Measurements from ENCODE around the gene ERC2. TPM values are rescaled to one million over a fixed set of nuclear protein-coding genes. Genes with fewer than 3 reads are reported as not detected.
A peak's percentile ranks its signal among the peaks of the same experiment; 100 is the strongest.

ERC2 gene
- total RNA-seq, 4 donors from 2014 or later = 5.3 to 8.8 (median 7.8) TPM

DNA sequence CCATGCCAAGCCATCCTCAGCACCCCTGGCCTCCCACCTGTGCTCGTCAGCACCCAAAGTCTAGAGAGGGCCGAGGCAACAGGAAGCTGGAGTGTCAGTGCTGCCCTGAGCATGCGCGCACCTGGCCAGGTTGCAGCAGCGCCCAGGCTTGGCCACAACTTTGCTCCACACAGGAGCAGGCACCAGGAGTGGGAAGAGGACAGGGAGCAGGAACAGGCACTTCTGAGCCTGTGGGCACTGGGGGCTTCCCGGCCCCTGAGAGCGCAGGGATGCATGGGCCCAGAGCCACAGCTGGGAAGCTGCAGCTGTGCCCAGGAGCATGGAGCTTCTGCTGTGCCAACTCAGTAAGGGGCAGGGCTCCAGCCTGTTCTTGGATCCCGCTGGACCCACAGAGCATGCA lies 509.7 kb downstream of the ERC2 start:
- no peaks in the 10 kb centered on the region for H3K4me1 ChIP-seq
- intact Hi-C loops (cut with DNase I) = no loop called here
- no peak overlapping the region for H3K27ac ChIP-seq
- no peaks in the 10 kb centered on the region for H3K9me3 ChIP-seq
- H3K27me3 ChIP-seq = no peaks in the 10 kb centered on the region
- TF ChIP-seq, protein P1, sequence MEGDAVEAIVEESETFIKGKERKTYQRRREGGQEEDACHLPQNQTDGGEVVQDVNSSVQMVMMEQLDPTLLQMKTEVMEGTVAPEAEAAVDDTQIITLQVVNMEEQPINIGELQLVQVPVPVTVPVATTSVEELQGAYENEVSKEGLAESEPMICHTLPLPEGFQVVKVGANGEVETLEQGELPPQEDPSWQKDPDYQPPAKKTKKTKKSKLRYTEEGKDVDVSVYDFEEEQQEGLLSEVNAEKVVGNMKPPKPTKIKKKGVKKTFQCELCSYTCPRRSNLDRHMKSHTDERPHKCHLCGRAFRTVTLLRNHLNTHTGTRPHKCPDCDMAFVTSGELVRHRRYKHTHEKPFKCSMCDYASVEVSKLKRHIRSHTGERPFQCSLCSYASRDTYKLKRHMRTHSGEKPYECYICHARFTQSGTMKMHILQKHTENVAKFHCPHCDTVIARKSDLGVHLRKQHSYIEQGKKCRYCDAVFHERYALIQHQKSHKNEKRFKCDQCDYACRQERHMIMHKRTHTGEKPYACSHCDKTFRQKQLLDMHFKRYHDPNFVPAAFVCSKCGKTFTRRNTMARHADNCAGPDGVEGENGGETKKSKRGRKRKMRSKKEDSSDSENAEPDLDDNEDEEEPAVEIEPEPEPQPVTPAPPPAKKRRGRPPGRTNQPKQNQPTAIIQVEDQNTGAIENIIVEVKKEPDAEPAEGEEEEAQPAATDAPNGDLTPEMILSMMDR (IDR thresholded peaks at IDR 0.05) = no peak
- TF ChIP-seq POLR2A (IDR thresholded peaks at IDR 0.05) = no peak
- no peaks in the 10 kb centered on the region for H3K36me3 ChIP-seq
- no peak overlapping the region for H3K4me3 ChIP-seq (replicated peaks in 1 of 3)
- WGBS, 2 donors = 79 to 88% methylated on average over 6 of the region's 8 CpGs
- peak in 1 of 2 donors; percentile 11 for DNase-seq

DNA sequence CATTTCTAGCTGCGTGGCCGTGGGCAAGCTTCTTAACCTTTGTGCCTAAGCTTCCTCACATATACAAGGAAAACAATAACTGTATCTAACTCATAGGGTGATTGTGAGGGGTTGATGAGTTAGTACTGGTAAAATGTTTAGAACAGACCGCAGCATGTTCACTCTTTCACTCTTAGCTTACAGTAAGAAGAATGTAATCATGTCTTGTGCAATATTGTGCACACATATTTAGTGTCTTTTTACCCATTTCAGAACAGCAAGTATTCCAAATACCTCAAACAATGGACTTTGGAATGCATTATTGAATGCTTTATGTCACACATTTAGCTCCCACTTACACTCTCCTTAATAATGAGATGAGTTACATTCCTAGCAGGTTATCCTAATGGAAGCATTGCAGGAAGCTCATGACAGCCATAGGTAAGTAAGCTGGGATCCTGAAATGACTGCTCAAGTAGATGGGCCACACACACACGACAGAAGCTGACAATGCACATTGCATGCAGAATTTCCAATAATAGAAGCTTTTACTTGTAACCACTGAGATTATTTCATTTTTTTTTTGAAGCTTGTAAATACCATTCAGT lies 512.3 kb downstream of the ERC2 start:
- WGBS, 2 donors = 88 to 93% methylated on average over 4 of the region's 4 CpGs
- Histone ChIP-seq H3K4me1 (no peaks in the 10 kb centered on the region), H3K4me3 (replicated peaks in 1 of 3) (no peak overlapping the region), H3K27me3 (no peaks in the 10 kb centered on the region), H3K36me3 (no peaks in the 10 kb centered on the region), H3K9me3 (no peaks in the 10 kb centered on the region), H3K27ac (no peak overlapping the region)
- TF ChIP-seq, protein P1 (IDR thresholded peaks at IDR 0.05) = no peak
- no peak for TF ChIP-seq POLR2A (IDR thresholded peaks at IDR 0.05)
- intact Hi-C loops (cut with DNase I) = no loop called here
- DNase-seq = no peak

DNA sequence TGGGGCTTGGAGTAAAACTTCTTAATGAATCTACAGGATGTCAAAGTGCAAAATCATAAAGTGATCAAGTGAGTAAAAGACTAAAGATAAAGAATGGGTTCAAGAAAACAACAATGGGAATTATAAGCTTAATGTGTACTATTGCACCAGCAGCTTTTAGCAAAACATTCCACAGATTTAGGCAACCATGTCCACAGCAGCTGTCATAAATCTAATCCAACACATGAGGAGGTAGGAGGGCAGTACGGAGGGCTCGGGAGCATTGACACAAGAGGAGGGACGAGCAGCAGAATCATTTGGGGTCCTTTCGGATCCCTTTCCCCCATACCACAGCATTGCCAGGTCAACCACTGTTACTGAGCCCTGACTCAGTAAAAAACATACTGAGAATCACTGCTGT lies 516.9 kb downstream of the ERC2 start:
- no peak for DNase-seq
- TF ChIP-seq, protein P1 (IDR thresholded peaks at IDR 0.05) = no peak
- no peak for TF ChIP-seq POLR2A (IDR thresholded peaks at IDR 0.05)
- Histone ChIP-seq H3K4me3 (replicated peaks in 1 of 3) (no peak overlapping the region), H3K4me1 (no peaks in the 10 kb centered on the region), H3K27me3 (no peaks in the 10 kb centered on the region), H3K27ac (no peak overlapping the region), H3K36me3 (no peaks in the 10 kb centered on the region), H3K9me3 (no peaks in the 10 kb centered on the region)
- intact Hi-C loops (cut with DNase I) = no loop called here
- WGBS, 2 donors = 67 to 71% methylated on average over 4 of the region's 4 CpGs

DNA sequence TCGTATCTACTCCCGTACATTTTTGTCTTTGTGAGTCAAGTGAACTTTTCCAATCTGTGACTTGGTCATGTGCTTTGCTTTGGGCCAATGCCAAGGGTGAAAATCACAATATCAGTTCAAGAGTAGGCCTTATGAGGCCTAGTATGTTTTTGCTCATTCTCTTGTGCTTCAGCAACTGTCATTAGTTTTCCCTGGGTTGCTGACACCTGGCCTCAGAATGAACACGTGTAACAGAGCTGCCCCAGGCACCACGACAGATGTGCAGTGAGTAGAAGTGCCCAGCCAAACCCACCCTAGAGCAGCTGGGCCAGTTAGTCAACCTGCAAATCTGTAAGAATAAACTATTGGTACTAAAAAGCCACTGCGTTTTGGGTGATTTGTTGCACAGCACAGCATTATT lies 520.9 kb downstream of the ERC2 start:
- TF ChIP-seq, protein P1 (IDR thresholded peaks at IDR 0.05) = no peak
- no peak for TF ChIP-seq POLR2A (IDR thresholded peaks at IDR 0.05)
- no peaks in the 10 kb centered on the region for H3K4me1 ChIP-seq
- intact Hi-C loops (cut with DNase I) = no loop called here
- no peaks in the 10 kb centered on the region for H3K9me3 ChIP-seq
- WGBS, 2 donors = 77% methylated on average over 5 of the region's 5 CpGs
- no peak overlapping the region for H3K4me3 ChIP-seq (replicated peaks in 1 of 3)
- H3K36me3 ChIP-seq = no peaks in the 10 kb centered on the region
- H3K27me3 ChIP-seq = no peaks in the 10 kb centered on the region
- peak in 1 of 2 donors; percentile 2 for DNase-seq
- no peak overlapping the region for H3K27ac ChIP-seq

DNA sequence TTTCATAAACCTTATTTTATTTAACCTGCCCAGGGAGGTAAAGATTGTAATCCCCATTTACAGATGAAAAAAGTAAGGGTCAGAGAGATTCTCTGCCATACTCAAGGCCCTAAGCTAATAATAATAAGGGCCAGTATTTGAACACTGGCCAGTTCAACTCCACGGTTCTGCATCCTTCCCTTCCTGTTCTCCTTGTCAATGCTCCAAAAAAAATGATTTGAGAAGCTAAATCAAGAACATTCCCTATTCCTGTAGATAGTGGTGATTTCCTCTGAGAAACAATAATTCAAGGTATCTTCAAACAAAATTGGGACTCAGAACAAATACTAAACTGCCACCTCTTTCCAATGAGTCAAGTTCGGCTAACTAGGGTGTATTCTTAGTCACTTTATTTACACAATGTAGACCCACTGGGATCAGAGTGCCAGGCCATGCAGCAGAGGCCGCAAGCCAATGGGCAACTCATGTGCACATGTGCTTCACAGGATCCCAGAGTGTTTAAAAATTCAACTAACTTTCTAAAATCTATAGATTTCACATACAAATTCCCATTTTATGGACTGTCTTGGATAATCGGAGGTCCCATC lies 521.6 kb downstream of the ERC2 start:
- 85 to 89% methylated on average over 4 of the region's 4 CpGs for WGBS, 2 donors
- no peaks in the 10 kb centered on the region for H3K9me3 ChIP-seq
- H3K4me3 ChIP-seq (replicated peaks in 1 of 3) = no peak overlapping the region
- TF ChIP-seq, protein P1 (IDR thresholded peaks at IDR 0.05) = no peak
- no peak for TF ChIP-seq POLR2A (IDR thresholded peaks at IDR 0.05)
- H3K27ac ChIP-seq = no peak overlapping the region
- H3K27me3 ChIP-seq = no peaks in the 10 kb centered on the region
- no peaks in the 10 kb centered on the region for H3K4me1 ChIP-seq
- no peak for DNase-seq
- intact Hi-C loops (cut with DNase I) = no loop called here
- H3K36me3 ChIP-seq = no peaks in the 10 kb centered on the region
